ENCODE results near the gene DMC1.

DMC1 gene

GRCh38 chr22:38485783-38486182, 84.2 kb downstream of the DMC1 start:
- ChIA-PET CTCF (interaction anchor here (0.6 to 1.3 kb wide), 2 partner anchors 9 to 13 kb away, joined by 3 read pairs; no protein-coding TSS in a partner anchor), POLR2A (interaction anchor here (1.0 kb wide), 1 partner anchor 15 kb away, joined by 5 read pairs; no protein-coding TSS in a partner anchor)

GRCh38 chr22:38484244-38484643, 85.7 kb downstream of the DMC1 start:
- TF ChIP-seq CTCF (IDR thresholded peaks at IDR 0.05; ENCODE audit: control extremely low read depth, extremely low read depth, low read depth, missing control alignments), result no peak
- no peak for DNase-seq (ENCODE audit: extremely low spot score)
- ChIA-PET CTCF (interaction anchor here (1.0 to 1.4 kb wide), 3 partner anchors 10 to 13 kb away, joined by 3 to 4 read pairs (median 3); no protein-coding TSS in a partner anchor), POLR2A (interaction anchor here (0.8 kb wide), 1 partner anchor 9 kb away, joined by 4 read pairs; no protein-coding TSS in a partner anchor)

More at GRCh38 chr22:38485783-38486182, 84.2 kb downstream of the DMC1 start:
- TF ChIP-seq CTCF (IDR thresholded peaks at IDR 0.05; ENCODE audit: control extremely low read depth, extremely low read depth, low read depth, missing control alignments), result no peak
- DNase-seq (ENCODE audit: extremely low spot score), result no peak

GRCh38 chr22:38482662-38483308, 87.2 kb downstream of the DMC1 start:
- ChIA-PET CTCF (interaction anchor here (1.1 to 1.4 kb wide), 2 partner anchors 12 kb away, joined by 3 read pairs; no protein-coding TSS in a partner anchor), POLR2A (no interaction called here)
- no peak for DNase-seq (ENCODE audit: extremely low spot score)
- TF ChIP-seq CTCF (IDR thresholded peaks at IDR 0.05; ENCODE audit: control extremely low read depth, extremely low read depth, low read depth, missing control alignments), result no peak

GRCh38 chr22:38481871-38482332, 88.1 kb downstream of the DMC1 start:
- no peak for TF ChIP-seq CTCF (IDR thresholded peaks at IDR 0.05; ENCODE audit: control extremely low read depth, extremely low read depth, low read depth, missing control alignments)
- CTCF ChIA-PET, result no interaction called here
- POLR2A ChIA-PET, result no interaction called here
- no peak for DNase-seq (ENCODE audit: extremely low spot score)

GRCh38 chr22:38481162-38481870, 88.7 kb downstream of the DMC1 start:
- TF ChIP-seq CTCF (IDR thresholded peaks at IDR 0.05; ENCODE audit: control extremely low read depth, extremely low read depth, low read depth, missing control alignments), result no peak
- CTCF ChIA-PET, result no interaction called here
- POLR2A ChIA-PET, result interaction anchor here (1.1 kb wide), 1 partner anchor 12 kb away, joined by 4 read pairs; no protein-coding TSS in a partner anchor
- DNase-seq (ENCODE audit: extremely low spot score), result no peak

- no peak for TF ChIP-seq CTCF (IDR thresholded peaks at IDR 0.05; ENCODE audit: control extremely low read depth, extremely low read depth, low read depth, missing control alignments)
- DNase-seq (ENCODE audit: extremely low spot score), result no peak
- ChIA-PET POLR2A (no interaction called here), CTCF (interaction anchor here (0.9 kb wide), 1 partner anchor 16 kb away, joined by 3 read pairs; no protein-coding TSS in a partner anchor)
Observed at GRCh38 chr22:38479096-38479837, 90.7 kb downstream of the DMC1 start.
